ENCODE measurements around the gene NOX3.
"Not testable (repeated sequence)": the region's sequence is repeated elsewhere in the genome, so short reads cannot be mapped to it uniquely, and the experiment has no call there.

Gene NOX3

GRCh38 chr6:155455766-155456165 lies at the start of gene NOX3:
Gene NOX3 (minus strand): TSS chr6:155455839. CDS start chr6:155455800, 39 bp downstream.
- in situ Hi-C loops (cut with HindIII; ENCODE audit: low sequenced_read_pairs) = no loop called here

GRCh38 chr6:155504848-155505607 lies 49.4 kb upstream of the NOX3 start:
- in situ Hi-C loops (cut with HindIII; ENCODE audit: low sequenced_read_pairs) = no loop called here

- in situ Hi-C loops (cut with HindIII; ENCODE audit: low sequenced_read_pairs) = no loop called here
Measured at GRCh38 chr6:155502393-155502792, 46.8 kb upstream of the NOX3 start.

- in situ Hi-C loops (cut with HindIII; ENCODE audit: low sequenced_read_pairs) = no loop called here
Measured at GRCh38 chr6:155499574-155499973, 43.9 kb upstream of the NOX3 start.

- in situ Hi-C loops (cut with HindIII; ENCODE audit: low sequenced_read_pairs) = no loop called here
Measured at GRCh38 chr6:155498370-155498769, 42.7 kb upstream of the NOX3 start.

- in situ Hi-C loops (cut with HindIII; ENCODE audit: low sequenced_read_pairs) = no loop called here
Measured at GRCh38 chr6:155497273-155497672, 41.6 kb upstream of the NOX3 start.

- in situ Hi-C loops (cut with HindIII; ENCODE audit: low sequenced_read_pairs) = no loop called here
Measured at GRCh38 chr6:155495011-155495768, 39.6 kb upstream of the NOX3 start.

GRCh38 chr6:155493694-155494143 lies 38.1 kb upstream of the NOX3 start:
- in situ Hi-C loops (cut with HindIII; ENCODE audit: low sequenced_read_pairs) = no loop called here

- in situ Hi-C loops (cut with HindIII; ENCODE audit: low sequenced_read_pairs) = no loop called here
Measured at GRCh38 chr6:155493026-155493693, 37.5 kb upstream of the NOX3 start.

GRCh38 chr6:155492061-155492735 lies 36.6 kb upstream of the NOX3 start:
- in situ Hi-C loops (cut with HindIII; ENCODE audit: low sequenced_read_pairs) = no loop called here

GRCh38 chr6:155491421-155491820 lies 35.8 kb upstream of the NOX3 start:
- in situ Hi-C loops (cut with HindIII; ENCODE audit: low sequenced_read_pairs) = no loop called here

- in situ Hi-C loops (cut with HindIII; ENCODE audit: low sequenced_read_pairs) = not testable (repeated sequence)
Measured at GRCh38 chr6:155488197-155488596, 32.6 kb upstream of the NOX3 start.

GRCh38 chr6:155487371-155488130 lies 31.9 kb upstream of the NOX3 start:
- in situ Hi-C loops (cut with HindIII; ENCODE audit: low sequenced_read_pairs) = no loop called here

GRCh38 chr6:155486721-155487294 lies 31.2 kb upstream of the NOX3 start:
- in situ Hi-C loops (cut with HindIII; ENCODE audit: low sequenced_read_pairs) = no loop called here

GRCh38 chr6:155485756-155486155 lies 30.1 kb upstream of the NOX3 start:
- in situ Hi-C loops (cut with HindIII; ENCODE audit: low sequenced_read_pairs) = no loop called here

- in situ Hi-C loops (cut with HindIII; ENCODE audit: low sequenced_read_pairs) = no loop called here
Measured at GRCh38 chr6:155483858-155484257, 28.2 kb upstream of the NOX3 start.

GRCh38 chr6:155481215-155481614 lies 25.6 kb upstream of the NOX3 start:
- in situ Hi-C loops (cut with HindIII; ENCODE audit: low sequenced_read_pairs) = no loop called here

GRCh38 chr6:155473741-155474140 lies 18.1 kb upstream of the NOX3 start:
- in situ Hi-C loops (cut with HindIII; ENCODE audit: low sequenced_read_pairs) = loop anchor here (5.0 kb wide), 1 partner anchor 49 kb away; no protein-coding TSS in a partner anchor

- in situ Hi-C loops (cut with HindIII; ENCODE audit: low sequenced_read_pairs) = loop anchor here (5.0 kb wide), 1 partner anchor 49 kb away; no protein-coding TSS in a partner anchor
Measured at GRCh38 chr6:155472886-155473285, 17.2 kb upstream of the NOX3 start.
